BE2C (cell line): ENCODE results near the gene DNM2.

Source experiments
- DNase-seq: peaks from one replicate; pipeline ENCODE4 v3.0.0-alpha.2; 2020
- H3K27me3 ChIP-seq: fragments of 250-450 bp; sonication (Bioruptor Pico); 2 replicates; pipeline ENCODE4 v1.5.1; 2020; ENCODE audit warnings: mild to moderate bottlenecking
- H3K36me3 ChIP-seq: fragments of 250-450 bp; sonication (Bioruptor Pico); 2 replicates; pipeline ENCODE4 v1.5.1; 2020; ENCODE audit warnings: mild to moderate bottlenecking
- H3K4me1 ChIP-seq: fragments of 250-450 bp; sonication (Bioruptor Pico); 2 replicates; pipeline ENCODE4 v1.5.1; 2020
- H3K4me3 ChIP-seq: 2 replicates; pipeline ENCODE4 v1.5.1; 2011; ENCODE audit warnings: low read depth, low read length
- H3K9me3 ChIP-seq: fragments of 250-450 bp; sonication (Bioruptor Pico); 2 replicates; pipeline ENCODE4 v1.5.1; 2020
- CTCF ChIP-seq: IDR thresholded peaks from 2 replicates; pipeline ENCODE4 v1.5.1; 2012; ENCODE audit warnings: mild to moderate bottlenecking, low read depth, low read length

The DNM2 gene

DNA sequence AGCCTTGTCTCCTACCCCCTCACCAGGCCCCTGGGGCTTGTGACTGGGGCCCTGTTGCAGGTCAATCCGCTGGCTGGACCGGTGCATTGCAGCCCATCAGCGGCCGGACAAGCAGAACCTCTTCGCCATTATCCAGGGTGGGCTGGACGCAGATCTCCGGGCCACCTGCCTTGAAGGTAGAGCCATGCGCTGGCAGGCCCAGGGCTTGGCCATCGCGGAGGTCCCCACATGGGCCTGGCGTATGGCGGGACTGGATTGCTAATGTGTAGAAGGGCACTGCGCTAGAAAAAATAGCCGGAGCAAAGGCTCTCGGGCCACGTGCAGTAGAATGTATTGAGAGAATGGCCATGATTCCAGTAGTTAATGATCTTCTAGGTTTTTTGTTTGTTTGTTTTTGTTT is 10.4 kb upstream of the DNM2 start:
- H3K9me3 ChIP-seq, result no peaks in the 10 kb centered on the region
- H3K4me3 ChIP-seq, result no peak overlapping the region
- H3K27me3 ChIP-seq, result no peaks in the 10 kb centered on the region
- no peaks in the 10 kb centered on the region for H3K4me1 ChIP-seq
- peaks cover 39% of the 10 kb centered on the region for H3K36me3 ChIP-seq
- no peak for TF ChIP-seq CTCF
- DNase-seq, result no peak

DNA sequence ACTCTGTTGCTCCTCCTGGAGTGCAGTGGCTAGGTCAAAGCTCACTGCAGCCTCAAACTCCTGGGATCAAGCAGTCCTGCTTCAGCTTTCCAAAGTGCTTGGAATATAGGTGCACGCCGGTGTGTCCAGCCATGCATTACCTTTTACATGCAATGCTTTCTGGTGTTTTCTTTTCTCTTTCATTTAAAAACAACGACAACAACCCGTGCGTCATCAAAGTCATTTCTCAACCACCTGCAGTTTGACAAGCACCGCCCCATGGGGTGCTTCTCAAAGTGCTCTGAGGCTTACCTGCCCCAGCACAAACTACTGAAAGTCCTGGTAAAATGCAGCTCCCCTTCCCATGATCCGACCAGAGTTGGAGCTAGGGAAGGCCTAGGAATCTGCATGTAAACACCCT is 9.6 kb upstream of the DNM2 start:
- Histone ChIP-seq H3K36me3 (peaks cover 40% of the 10 kb centered on the region), H3K27me3 (no peaks in the 10 kb centered on the region), H3K4me3 (no peak overlapping the region), H3K4me1 (no peaks in the 10 kb centered on the region), H3K9me3 (no peaks in the 10 kb centered on the region)
- DNase-seq, result no peak
- TF ChIP-seq CTCF, result no peak

DNA sequence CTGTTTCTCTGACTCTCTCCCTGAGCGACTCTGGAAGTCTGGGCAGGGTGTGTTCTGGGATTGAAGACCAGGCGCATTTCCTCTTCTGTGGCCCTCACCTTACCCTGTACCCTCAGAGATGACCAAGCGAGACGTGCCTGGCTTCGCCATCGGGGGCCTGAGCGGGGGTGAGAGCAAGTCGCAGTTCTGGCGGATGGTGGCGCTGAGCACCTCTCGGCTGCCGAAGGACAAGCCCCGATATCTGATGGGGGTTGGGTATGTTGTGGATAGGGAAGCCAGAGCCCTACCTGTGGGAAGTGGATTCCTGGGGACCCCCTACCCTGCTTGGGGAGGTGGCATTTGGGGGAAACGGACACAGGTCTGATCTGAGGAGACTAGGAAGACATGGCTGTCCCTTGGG is 5.8 kb upstream of the DNM2 start:
- 0 out of 2 replicates have a peak, but pooled peaks have one; percentile 3 for TF ChIP-seq CTCF
- H3K9me3 ChIP-seq, result no peaks in the 10 kb centered on the region
- no peak for DNase-seq
- no peaks in the 10 kb centered on the region for H3K27me3 ChIP-seq
- peaks cover 28% of the 10 kb centered on the region for H3K36me3 ChIP-seq
- H3K4me1 ChIP-seq, result no peaks in the 10 kb centered on the region
- H3K4me3 ChIP-seq, result no peak overlapping the region

GRCh38 chr19:10712754-10713153 is 5.1 kb upstream of the DNM2 start:
- Histone ChIP-seq H3K4me3 (no peak overlapping the region), H3K27me3 (no peaks in the 10 kb centered on the region), H3K9me3 (no peaks in the 10 kb centered on the region), H3K36me3 (peaks cover 24% of the 10 kb centered on the region), H3K4me1 (no peaks in the 10 kb centered on the region)
- DNase-seq, result no peak
- no peak for TF ChIP-seq CTCF

- H3K27me3 ChIP-seq, result no peaks in the 10 kb centered on the region
- DNase-seq, result no peak
Observed at GRCh38 chr19:10713317-10713716, 4.6 kb upstream of the DNM2 start.

GRCh38 chr19:10717054-10717355 is 874 bp upstream of the DNM2 start:
- TF ChIP-seq CTCF, result no peak
- H3K4me1 ChIP-seq, result no peaks in the 10 kb centered on the region
- no peaks in the 10 kb centered on the region for H3K27me3 ChIP-seq
- DNase-seq, result no peak
- H3K9me3 ChIP-seq, result no peaks in the 10 kb centered on the region
- no peak overlapping the region for H3K4me3 ChIP-seq
- peaks cover 18% of the 10 kb centered on the region for H3K36me3 ChIP-seq

More at GRCh38 chr19:10713317-10713716, 4.6 kb upstream of the DNM2 start:
- Histone ChIP-seq H3K4me3 (no peak overlapping the region), H3K36me3 (peaks cover 27% of the 10 kb centered on the region), H3K9me3 (no peaks in the 10 kb centered on the region), H3K4me1 (no peaks in the 10 kb centered on the region)
- TF ChIP-seq CTCF, result no peak
